Endothelial cell (in vitro differentiated cells): ENCODE data around the gene TTPAL. TPM values are rescaled to one million over a fixed set of nuclear protein-coding genes. Genes with fewer than 3 reads are reported as not detected.

Source experiments
- DNase-seq: peaks from one replicate; pipeline ENCODE4 v3.0.0; 2021; ENCODE audit warnings: low spot score
- H3K27ac Mint-ChIP-seq: one replicate; pipeline ENCODE4 v1.8.0; 2021; ENCODE audit warnings: mixed read lengths, inconsistent platforms; ENCODE audit not compliant: unreplicated experiment
- H3K27me3 Mint-ChIP-seq: one replicate; pipeline ENCODE4 v1.8.0; 2021; ENCODE audit warnings: mild to moderate bottlenecking, moderate library complexity, mixed read lengths, inconsistent platforms; ENCODE audit not compliant: unreplicated experiment
- H3K36me3 Mint-ChIP-seq: one replicate; pipeline ENCODE4 v1.8.0; 2021; ENCODE audit warnings: mild to moderate bottlenecking, low read depth, mixed read lengths, inconsistent platforms; ENCODE audit not compliant: unreplicated experiment
- H3K4me1 Mint-ChIP-seq: one replicate; pipeline ENCODE4 v1.8.0; 2021; ENCODE audit warnings: mild to moderate bottlenecking, mixed read lengths, inconsistent platforms; ENCODE audit not compliant: unreplicated experiment
- H3K4me3 Mint-ChIP-seq: one replicate; pipeline ENCODE4 v1.8.0; 2021; ENCODE audit warnings: mild to moderate bottlenecking, mixed read lengths, inconsistent platforms; ENCODE audit not compliant: unreplicated experiment
- H3K9me3 Mint-ChIP-seq: one replicate; pipeline ENCODE4 v1.8.0; 2021; ENCODE audit warnings: mixed read lengths, inconsistent platforms; ENCODE audit not compliant: unreplicated experiment
- total RNA-seq: library from RNA; stranded (reverse); fragmentation: NEBNext Ultra II Directional; extraction: Animal tissue kit (Norgen Biotek cat#: 25700); gene quantifications from one replicate; pipeline ENCODE4 v1.2.1, GENCODE V29; 2021; ENCODE audit not compliant: unreplicated experiment
- TF ChIP-seq, protein P1 (sequence below): fragments of 200-600 bp; sonication (generic); IDR thresholded peaks from one replicate; pipeline ENCODE4 v1.5.0; 2021; ENCODE audit warnings: antibody characterized with exemption; ENCODE audit not compliant: unreplicated experiment

The TTPAL gene
- total RNA-seq, 1 donor from 2014 or later: 10.3 TPM

DNA sequence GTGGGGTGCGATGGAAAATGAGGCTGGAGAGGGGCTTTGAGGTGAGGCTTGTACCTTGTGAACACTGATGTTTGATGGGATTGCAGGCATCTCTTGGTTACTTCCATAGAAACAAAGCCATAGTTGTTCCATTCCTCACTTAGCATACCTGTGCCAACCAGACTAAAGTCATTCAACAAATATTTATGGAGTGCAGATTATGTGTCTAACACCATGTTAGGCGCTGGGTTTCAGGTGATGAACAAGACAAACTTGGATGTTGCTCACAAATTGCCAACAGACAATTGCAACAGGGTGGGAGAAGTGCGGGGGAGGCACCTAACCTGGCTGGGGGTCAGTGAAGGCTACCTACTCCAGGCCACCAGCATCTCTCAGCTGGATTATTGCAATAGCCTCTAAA is 1.5 kb downstream of the TTPAL start:
- Mint-ChIP-seq H3K27me3 (peaks cover 8% of the 10 kb centered on the region), H3K27ac (no peak overlapping the region)

DNA sequence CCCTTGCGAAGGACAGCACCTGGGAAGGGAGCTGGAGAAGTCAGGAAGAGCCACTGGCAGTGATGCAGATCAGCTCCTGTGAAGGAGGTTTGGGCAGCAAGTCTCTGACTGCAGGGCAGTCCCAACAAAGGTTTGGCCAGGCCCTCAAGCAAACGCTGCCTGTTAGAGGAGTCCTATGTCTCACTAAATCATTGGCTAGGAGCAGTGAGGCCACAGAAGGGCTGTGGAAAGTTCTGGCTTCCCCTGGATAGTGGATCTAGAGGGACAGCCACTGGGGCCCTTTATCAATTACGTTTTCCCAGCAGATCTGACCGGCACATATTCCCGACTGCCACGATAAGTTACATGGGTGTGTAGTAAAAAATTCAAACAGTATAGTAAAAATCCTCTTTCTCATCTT is 2.5 kb downstream of the TTPAL start:
- TF ChIP-seq, protein P1, sequence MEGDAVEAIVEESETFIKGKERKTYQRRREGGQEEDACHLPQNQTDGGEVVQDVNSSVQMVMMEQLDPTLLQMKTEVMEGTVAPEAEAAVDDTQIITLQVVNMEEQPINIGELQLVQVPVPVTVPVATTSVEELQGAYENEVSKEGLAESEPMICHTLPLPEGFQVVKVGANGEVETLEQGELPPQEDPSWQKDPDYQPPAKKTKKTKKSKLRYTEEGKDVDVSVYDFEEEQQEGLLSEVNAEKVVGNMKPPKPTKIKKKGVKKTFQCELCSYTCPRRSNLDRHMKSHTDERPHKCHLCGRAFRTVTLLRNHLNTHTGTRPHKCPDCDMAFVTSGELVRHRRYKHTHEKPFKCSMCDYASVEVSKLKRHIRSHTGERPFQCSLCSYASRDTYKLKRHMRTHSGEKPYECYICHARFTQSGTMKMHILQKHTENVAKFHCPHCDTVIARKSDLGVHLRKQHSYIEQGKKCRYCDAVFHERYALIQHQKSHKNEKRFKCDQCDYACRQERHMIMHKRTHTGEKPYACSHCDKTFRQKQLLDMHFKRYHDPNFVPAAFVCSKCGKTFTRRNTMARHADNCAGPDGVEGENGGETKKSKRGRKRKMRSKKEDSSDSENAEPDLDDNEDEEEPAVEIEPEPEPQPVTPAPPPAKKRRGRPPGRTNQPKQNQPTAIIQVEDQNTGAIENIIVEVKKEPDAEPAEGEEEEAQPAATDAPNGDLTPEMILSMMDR: no peak
- DNase-seq: no peak
- H3K4me1 Mint-ChIP-seq: peaks cover 12% of the 10 kb centered on the region
- peaks cover 14% of the 10 kb centered on the region for H3K36me3 Mint-ChIP-seq
- H3K4me3 Mint-ChIP-seq: no peak overlapping the region
- H3K9me3 Mint-ChIP-seq: no peaks in the 10 kb centered on the region
- H3K27me3 Mint-ChIP-seq: peaks cover 8% of the 10 kb centered on the region
- H3K27ac Mint-ChIP-seq: no peak overlapping the region

More for the DNA sequence above, 1.5 kb downstream of the TTPAL start:
- peaks cover 14% of the 10 kb centered on the region for H3K36me3 Mint-ChIP-seq
- no peaks in the 10 kb centered on the region for H3K9me3 Mint-ChIP-seq
- peak overlapping the region; percentile 22 for H3K4me3 Mint-ChIP-seq
- no peak for DNase-seq
- TF ChIP-seq, protein P1: no peak
- peaks cover 12% of the 10 kb centered on the region for H3K4me1 Mint-ChIP-seq

DNA sequence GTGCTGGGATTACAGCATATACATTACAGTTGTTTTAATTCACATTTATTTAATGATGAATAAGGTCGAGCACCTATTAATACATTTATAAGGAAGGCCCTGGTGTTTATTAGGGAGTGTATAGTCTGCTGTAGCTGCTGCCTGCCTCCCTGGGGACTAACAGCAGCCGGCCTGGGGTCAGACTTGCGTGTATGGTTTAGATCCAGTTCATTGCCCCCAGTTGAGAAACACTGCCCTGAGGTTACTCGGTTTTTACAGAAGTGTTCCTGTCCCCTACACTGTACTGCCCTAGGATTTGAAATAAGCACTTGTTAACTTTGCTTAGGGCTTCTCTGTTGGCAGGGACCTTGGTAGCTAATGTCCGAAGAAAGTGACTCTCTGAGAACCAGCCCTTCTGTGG is 4.0 kb downstream of the TTPAL start:
- peaks cover 12% of the 10 kb centered on the region for H3K4me1 Mint-ChIP-seq
- no peaks in the 10 kb centered on the region for H3K9me3 Mint-ChIP-seq
- H3K27ac Mint-ChIP-seq: no peak overlapping the region
- peaks cover 18% of the 10 kb centered on the region for H3K36me3 Mint-ChIP-seq
- H3K4me3 Mint-ChIP-seq: no peak overlapping the region
- peaks cover 8% of the 10 kb centered on the region for H3K27me3 Mint-ChIP-seq
- no peak for DNase-seq
- TF ChIP-seq, protein P1: no peak

DNA sequence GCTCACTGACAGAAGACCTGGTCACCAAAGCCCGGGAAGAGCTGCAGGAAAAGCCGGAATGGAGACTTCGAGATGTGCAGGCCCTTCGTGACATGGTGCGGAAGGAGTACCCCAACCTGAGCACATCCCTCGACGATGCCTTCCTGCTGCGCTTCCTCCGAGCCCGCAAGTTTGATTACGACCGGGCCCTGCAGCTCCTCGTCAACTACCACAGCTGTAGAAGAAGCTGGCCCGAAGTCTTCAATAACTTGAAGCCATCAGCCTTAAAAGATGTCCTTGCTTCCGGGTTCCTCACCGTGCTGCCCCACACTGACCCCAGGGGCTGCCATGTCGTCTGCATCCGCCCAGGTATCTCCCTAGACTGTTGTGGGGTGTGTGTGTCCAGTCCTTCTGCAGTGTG is 4.4 kb downstream of the TTPAL start:
- Mint-ChIP-seq H3K27me3 (peaks cover 6% of the 10 kb centered on the region), H3K36me3 (peaks cover 18% of the 10 kb centered on the region), H3K27ac (no peak overlapping the region), H3K4me3 (no peak overlapping the region), H3K9me3 (no peaks in the 10 kb centered on the region), H3K4me1 (peaks cover 10% of the 10 kb centered on the region)
- DNase-seq: no peak
- TF ChIP-seq, protein P1: no peak

DNA sequence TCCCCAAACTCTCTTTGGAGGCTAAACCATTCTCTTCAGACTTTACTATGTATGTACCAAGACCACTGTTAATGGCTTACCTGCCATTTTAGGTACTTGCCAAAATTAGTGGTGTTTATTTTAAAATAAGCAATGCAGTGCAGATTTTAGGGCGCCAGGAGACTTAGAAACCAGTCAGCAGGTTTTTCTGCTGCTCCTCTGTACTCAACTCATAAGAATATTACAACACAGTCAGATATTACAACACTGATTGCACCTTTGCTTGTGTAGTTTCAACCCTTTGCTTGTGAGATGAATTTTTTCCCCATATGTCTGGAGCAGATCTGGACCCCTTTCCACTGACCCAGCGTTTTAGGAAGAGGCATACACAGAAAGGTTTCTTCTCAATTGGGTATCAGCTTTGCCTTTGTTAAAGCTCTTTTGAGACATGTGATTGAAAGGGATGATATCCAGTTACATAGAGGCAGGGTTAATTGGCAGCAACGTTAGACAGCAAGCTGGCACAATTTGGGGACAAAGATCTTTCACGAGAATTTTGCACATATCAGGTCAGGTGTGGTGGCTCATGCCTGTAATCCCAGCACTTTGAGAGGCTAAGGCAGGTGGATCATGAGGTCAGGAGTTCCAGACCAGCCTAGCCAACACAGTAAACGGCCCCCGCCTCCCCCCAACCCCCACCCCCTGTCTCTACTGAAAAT is 6.2 kb downstream of the TTPAL start:
- Mint-ChIP-seq H3K9me3 (no peaks in the 10 kb centered on the region), H3K4me1 (no peaks in the 10 kb centered on the region), H3K27ac (no peak overlapping the region), H3K27me3 (no peaks in the 10 kb centered on the region), H3K4me3 (no peak overlapping the region), H3K36me3 (peaks cover 22% of the 10 kb centered on the region)
- DNase-seq: no peak
- TF ChIP-seq, protein P1: no peak
